GM13977 (cell line): Measurements from ENCODE around the gene FBXO2.

ENCODE experiments used
- DNase-seq: peaks from one replicate; pipeline ENCODE4 v3.0.0; 2012; ENCODE audit warnings: low spot score
- CTCF ChIP-seq: IDR thresholded peaks from 2 replicates; pipeline ENCODE4 v1.5.1; 2012; ENCODE audit warnings: mild to moderate bottlenecking, control low read depth; ENCODE audit not compliant: insufficient read depth; ENCODE audit errors: extremely low read depth, missing control alignments
- in situ Hi-C: fragments of 300-500 bp; cut with MboI; formaldehyde crosslinking; loops from one replicate; pipeline ENCODE4 v1.12.0; 2022; ENCODE audit warnings: low sequenced_read_pairs, low pct_unique_long_range_greater_than_20kb, mixed read lengths, inconsistent platforms; ENCODE audit not compliant: unreplicated experiment

The FBXO2 gene

GRCh38 chr1:11653861-11654136 lies 430 bp downstream of the FBXO2 start:
- DNase-seq: no peak
- no peak for TF ChIP-seq CTCF
- in situ Hi-C loops: no loop called here

- in situ Hi-C loops: no loop called here
- DNase-seq: no peak
- no peak for TF ChIP-seq CTCF
These were observed 948 bp downstream of the FBXO2 start for GRCh38 chr1:11653101-11653860.

- in situ Hi-C loops: no loop called here
- no peak for TF ChIP-seq CTCF
- DNase-seq: no peak
These were observed 1.9 kb downstream of the FBXO2 start for GRCh38 chr1:11652203-11652780.

- no peak for DNase-seq
- in situ Hi-C loops: no loop called here
- TF ChIP-seq CTCF: no peak
These were observed 3.2 kb downstream of the FBXO2 start for GRCh38 chr1:11651017-11651416.

- peak; percentile 80 for DNase-seq
- peak; percentile 87 for TF ChIP-seq CTCF
- in situ Hi-C loops: no loop called here
These were observed 3.8 kb downstream of the FBXO2 start for GRCh38 chr1:11650331-11650991.

- in situ Hi-C loops: loop anchor here (25.0 kb wide), 2 partner anchors 312 to 612 kb away; partner anchors contain the start of gene MASP2
- DNase-seq: no peak
- no peak for TF ChIP-seq CTCF
These were observed 4.5 kb downstream of the FBXO2 start for GRCh38 chr1:11649624-11650330.
